HepG2 (cell line): ENCODE measurements around the gene TNFSF9. TPM values are rescaled to one million over a fixed set of nuclear protein-coding genes. Genes with fewer than 3 reads are reported as not detected.

Experiments
- ATAC-seq: fragments of 200-7000 bp; cut with Tn5 transposase; 3 replicates; pipeline ENCODE4 v1.9.1; 2020; ENCODE audit warnings: mild to moderate bottlenecking, moderate library complexity
- BruUV-seq: library from RNA; stranded (reverse); fragments of 400-500 nt; replicated peaks from 2 replicates; lab custom pipeline; 2021; lab: Mats Ljungman, UMichigan
- CTCF ChIA-PET: fragments of 300-600 bp; formaldehyde crosslinking; extraction: SDS; loops from one replicate; lab custom pipeline; 2021; ENCODE audit warnings: low total read pairs, inconsistent platforms, low intra/inter-chr PET ratio; lab: Yijun Ruan, JAX
- POLR2A ChIA-PET: fragments of 350-600 bp; sonication (Branson Sonifier 250); formaldehyde crosslinking; loops from one replicate; lab custom pipeline; 2020; ENCODE audit warnings: antibody characterized with exemption, inconsistent platforms; lab: Yijun Ruan, JAX
- DNase-seq: peaks from one replicate; pipeline ENCODE4 v3.0.0-alpha.2; 2015; ENCODE audit warnings: low spot score
- FAIRE-seq: peaks from 3 replicates; lab custom pipeline; 2011; peaks lifted over from hg19 to GRCh38; lab: Jason Lieb, UNC
- H2AFZ ChIP-seq: one replicate; pipeline ENCODE4 v1.6.1; 2011; ENCODE audit warnings: low read length, inconsistent platforms
- H3K27ac ChIP-seq: fragments of 300-600 bp; 3 replicates; pipeline ENCODE4 v1.8.0; 2011; ENCODE audit warnings: mixed run types, mild to moderate bottlenecking, mixed read lengths, low read length, inconsistent platforms; ENCODE audit not compliant: insufficient read depth; ENCODE audit errors: extremely low read length
- H3K27me3 ChIP-seq, 2 experiments: fragments of 200-600 bp in 1 of 2; 2 replicates in 1 of 2; 3 replicates in 1 of 2; pipeline versions ENCODE4 v1.6.0 to v1.8.0; 2011; ENCODE audit warnings: low read length in 2 of 2, mild to moderate bottlenecking in 2 of 2, moderate library complexity in 2 of 2, inconsistent platforms in 1 of 2; ENCODE audit not compliant: insufficient read depth in 2 of 2, control insufficient read depth in 1 of 2
- H3K36me3 ChIP-seq, 2 experiments: fragments of 200-600 bp in 1 of 2; replicated peaks in 1 of 2; 2 replicates in 1 of 2; 3 replicates in 1 of 2; pipeline versions ENCODE4 v1.5.1 to v1.8.0; 2011; ENCODE audit warnings: low read length in 2 of 2, inconsistent platforms in 1 of 2; ENCODE audit not compliant: insufficient read depth in 2 of 2, control insufficient read depth in 1 of 2
- H3K4me1 ChIP-seq: 2 replicates; pipeline ENCODE4 v1.5.1; 2012; ENCODE audit warnings: low read length, inconsistent platforms; ENCODE audit not compliant: insufficient read depth
- H3K4me2 ChIP-seq: 2 replicates; pipeline ENCODE4 v1.6.0; 2011; ENCODE audit warnings: low read depth, low read length, inconsistent platforms
- H3K4me3 ChIP-seq, 3 experiments: fragments of 200-600 bp in 1 of 3; sonication (generic), shearing (Covaris generic) in 1 of 3; replicated peaks in 1 of 3; 2 replicates each; pipeline ENCODE4 v1.5.1; 2011 to 2016; ENCODE audit warnings: low read length in 3 of 3, inconsistent platforms in 2 of 3, low read depth in 2 of 3, mild to moderate bottlenecking in 2 of 3, control low read depth in 1 of 3, mixed read lengths in 1 of 3; ENCODE audit not compliant: insufficient read depth in 1 of 3
- H3K79me2 ChIP-seq: one replicate; pipeline ENCODE4 v1.6.1; 2011; ENCODE audit warnings: low read length, inconsistent platforms; ENCODE audit not compliant: insufficient read depth
- H3K9ac ChIP-seq: 2 replicates; pipeline ENCODE4 v1.6.0; 2011; ENCODE audit warnings: mild to moderate bottlenecking, low read depth, low read length, inconsistent platforms; ENCODE audit not compliant: insufficient read depth
- H3K9me3 ChIP-seq: 2 replicates; pipeline ENCODE4 v1.5.1; 2012; ENCODE audit warnings: mild to moderate bottlenecking, low read length
- H4K20me1 ChIP-seq: 2 replicates; pipeline ENCODE4 v1.6.0; 2011; ENCODE audit warnings: inconsistent platforms, mild to moderate bottlenecking, low read length, moderate library complexity; ENCODE audit not compliant: insufficient read depth
- ETV6 ChIP-seq: sonication (generic); formaldehyde crosslinking; conservative IDR thresholded peaks from 2 replicates; pipeline ENCODE4 v1.4.0; 2020; ENCODE audit warnings: missing genetic modification reagents
- JDP2 ChIP-seq: sonication (generic); formaldehyde crosslinking; IDR thresholded peaks from 2 replicates; pipeline ENCODE4 v1.8.1; 2022; ENCODE audit warnings: missing genetic modification reagents, borderline replicate concordance
- JUND ChIP-seq: sonication (generic); formaldehyde crosslinking; IDR thresholded peaks from 2 replicates; pipeline ENCODE4 v1.8.0; 2022; ENCODE audit warnings: mild to moderate bottlenecking, missing genetic modification reagents
- NFATC3 ChIP-seq: sonication (generic); formaldehyde crosslinking; IDR thresholded peaks from 2 replicates; pipeline ENCODE4 v1.5.1; 2020; ENCODE audit warnings: mild to moderate bottlenecking, missing genetic modification reagents
- ZNF530 ChIP-seq: sonication (generic); formaldehyde crosslinking; IDR thresholded peaks from 2 replicates; pipeline ENCODE4 v1.5.0; 2020; ENCODE audit warnings: low read depth, mild to moderate bottlenecking, missing genetic modification reagents
- ZNF713 ChIP-seq: sonication (generic); formaldehyde crosslinking; IDR thresholded peaks from 2 replicates; pipeline ENCODE4 v1.4.0; 2020; ENCODE audit warnings: mild to moderate bottlenecking, missing genetic modification reagents
- WGBS: methylation state at CpG from one replicate; pipeline ENCODE4 v1.1.6; 2017; ENCODE audit warnings: low lambda C conversion rate; 5-methylcytosine and 5-hydroxymethylcytosine counted together
- in situ Hi-C: cut with HindIII; loops from 2 replicates; pipeline ENCODE4 v1.10.0; 2017; ENCODE audit warnings: low pct_unique_long_range_greater_than_20kb; ENCODE audit not compliant: extremely low pct_ligation_motif_present
- intact Hi-C: fragments of 100-400 bp; cut with micrococcal nuclease; formaldehyde crosslinking; loops from one replicate; pipeline ENCODE4 v1.10.0; 2022; ENCODE audit not compliant: unreplicated experiment
- polyA plus RNA-seq, 8 experiments: library from polyadenylated mRNA; depleted of rRNA in 3 of 8; stranded (reverse) in 7 of 8; unstranded in 1 of 8; fragments of >200 nt; fragmentation: Illumina TruSeq in 4 of 8; extraction: Trizol in 4 of 8; gene quantifications; 2 replicates each; pipeline versions ENCODE4 v1.2.1 to v1.2.3, GENCODE V29; 2011 to 2016; ENCODE audit warnings: low read depth in 4 of 8, missing spikeins in 1 of 8, mixed read lengths in 1 of 8; ENCODE audit not compliant: insufficient read depth in 1 of 8
- total RNA-seq, 5 experiments: library from RNA; depleted of rRNA; stranded (reverse); fragments of >200 nt; fragmentation: Illumina TruSeq; extraction: Trizol; gene quantifications; 2 replicates each; pipeline ENCODE4 v1.2.3, GENCODE V29; 2016; ENCODE audit warnings: low read depth in 1 of 5
- TF ChIP-seq, protein P1 (sequence below), 2 experiments: sonication (generic) in 1 of 2; formaldehyde crosslinking in 1 of 2; IDR thresholded peaks; 2 replicates each; pipeline versions ENCODE4 v1.5.1 to v1.6.1; 2011 to 2020; ENCODE audit warnings: borderline replicate concordance in 1 of 2, low read depth in 1 of 2, low read length in 1 of 2, mild to moderate bottlenecking in 1 of 2, missing genetic modification reagents in 1 of 2, moderate library complexity in 1 of 2
- TF ChIP-seq, protein P2 (sequence below): sonication (generic); formaldehyde crosslinking; IDR thresholded peaks from 2 replicates; pipeline ENCODE4; 2020; ENCODE audit warnings: missing genetic modification reagents, mild to moderate bottlenecking, borderline replicate concordance
- TF ChIP-seq, protein P3 (sequence below): sonication (generic); formaldehyde crosslinking; IDR thresholded peaks from 2 replicates; pipeline ENCODE4 v1.4.0; 2020; ENCODE audit warnings: missing genetic modification reagents, borderline replicate concordance
- TF ChIP-seq, protein P4 (sequence below): sonication (generic); formaldehyde crosslinking; IDR thresholded peaks from 2 replicates; pipeline ENCODE4 v1.5.1; 2020; ENCODE audit warnings: missing genetic modification reagents, mild to moderate bottlenecking, borderline replicate concordance

The TNFSF9 gene
- total and polyA plus RNA-seq, 2 of the 13 experiments (the other 11 are each of a cell fraction or from before 2014, with no cell fraction given): 1.0 to 1.8 TPM

DNA sequence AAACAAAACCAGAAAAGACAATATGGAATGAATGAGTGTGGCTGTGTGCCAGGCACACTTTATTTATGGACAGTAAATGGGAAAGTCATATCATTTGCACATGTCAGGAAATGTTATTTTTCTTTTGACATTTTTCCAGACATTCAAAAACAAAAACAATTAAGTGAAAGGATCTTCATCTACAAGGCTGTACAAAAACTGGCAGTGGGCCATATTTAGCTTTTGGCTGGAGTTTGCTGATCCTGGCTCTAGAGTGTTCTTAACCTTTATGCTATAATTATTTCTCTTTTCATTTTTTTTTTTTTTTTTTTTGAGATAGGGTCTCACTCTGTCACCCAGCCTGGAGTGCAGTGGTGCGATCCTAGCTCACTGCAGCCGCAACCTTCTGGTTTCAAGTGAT lies 6.5 kb upstream of the TNFSF9 start:
- Histone ChIP-seq H3K36me3 (no peaks in the 10 kb centered on the region), H4K20me1 (no peaks in the 10 kb centered on the region), H3K9me3 (no peaks in the 10 kb centered on the region), H3K79me2 (no peaks in the 10 kb centered on the region), H3K9ac (no peak overlapping the region), H3K27me3 (no peaks in the 10 kb centered on the region), H3K4me2 (no peak overlapping the region), H3K27ac (no peak overlapping the region), H3K4me3 (no peak overlapping the region), H3K4me1 (peaks cover 22% of the 10 kb centered on the region), H2AFZ (no peak overlapping the region)
- no peak for FAIRE-seq
- 61% methylated on average over 2 of the region's 2 CpGs for WGBS
- TF ChIP-seq ZNF713 (no peak), NFATC3 (CRISPR knock-in tag) (no peak), ZNF530 (CRISPR knock-in tag) (no peak), JDP2 (CRISPR knock-in tag) (no peak), ETV6 (CRISPR knock-in tag) (no peak), JUND (CRISPR knock-in tag) (no peak)
- TF ChIP-seq, protein P1, sequence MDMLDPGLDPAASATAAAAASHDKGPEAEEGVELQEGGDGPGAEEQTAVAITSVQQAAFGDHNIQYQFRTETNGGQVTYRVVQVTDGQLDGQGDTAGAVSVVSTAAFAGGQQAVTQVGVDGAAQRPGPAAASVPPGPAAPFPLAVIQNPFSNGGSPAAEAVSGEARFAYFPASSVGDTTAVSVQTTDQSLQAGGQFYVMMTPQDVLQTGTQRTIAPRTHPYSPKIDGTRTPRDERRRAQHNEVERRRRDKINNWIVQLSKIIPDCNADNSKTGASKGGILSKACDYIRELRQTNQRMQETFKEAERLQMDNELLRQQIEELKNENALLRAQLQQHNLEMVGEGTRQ (IDR thresholded peaks at IDR 0.05; ENCODE audit: low read depth, low read length): no peak
- TF ChIP-seq, protein P1 (CRISPR knock-in tag; IDR thresholded peaks at IDR 0.05; ENCODE audit: borderline replicate concordance): no peak
- TF ChIP-seq, protein P2, sequence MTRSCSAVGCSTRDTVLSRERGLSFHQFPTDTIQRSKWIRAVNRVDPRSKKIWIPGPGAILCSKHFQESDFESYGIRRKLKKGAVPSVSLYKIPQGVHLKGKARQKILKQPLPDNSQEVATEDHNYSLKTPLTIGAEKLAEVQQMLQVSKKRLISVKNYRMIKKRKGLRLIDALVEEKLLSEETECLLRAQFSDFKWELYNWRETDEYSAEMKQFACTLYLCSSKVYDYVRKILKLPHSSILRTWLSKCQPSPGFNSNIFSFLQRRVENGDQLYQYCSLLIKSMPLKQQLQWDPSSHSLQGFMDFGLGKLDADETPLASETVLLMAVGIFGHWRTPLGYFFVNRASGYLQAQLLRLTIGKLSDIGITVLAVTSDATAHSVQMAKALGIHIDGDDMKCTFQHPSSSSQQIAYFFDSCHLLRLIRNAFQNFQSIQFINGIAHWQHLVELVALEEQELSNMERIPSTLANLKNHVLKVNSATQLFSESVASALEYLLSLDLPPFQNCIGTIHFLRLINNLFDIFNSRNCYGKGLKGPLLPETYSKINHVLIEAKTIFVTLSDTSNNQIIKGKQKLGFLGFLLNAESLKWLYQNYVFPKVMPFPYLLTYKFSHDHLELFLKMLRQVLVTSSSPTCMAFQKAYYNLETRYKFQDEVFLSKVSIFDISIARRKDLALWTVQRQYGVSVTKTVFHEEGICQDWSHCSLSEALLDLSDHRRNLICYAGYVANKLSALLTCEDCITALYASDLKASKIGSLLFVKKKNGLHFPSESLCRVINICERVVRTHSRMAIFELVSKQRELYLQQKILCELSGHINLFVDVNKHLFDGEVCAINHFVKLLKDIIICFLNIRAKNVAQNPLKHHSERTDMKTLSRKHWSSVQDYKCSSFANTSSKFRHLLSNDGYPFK (CRISPR knock-in tag): no peak
- TF ChIP-seq, protein P3, sequence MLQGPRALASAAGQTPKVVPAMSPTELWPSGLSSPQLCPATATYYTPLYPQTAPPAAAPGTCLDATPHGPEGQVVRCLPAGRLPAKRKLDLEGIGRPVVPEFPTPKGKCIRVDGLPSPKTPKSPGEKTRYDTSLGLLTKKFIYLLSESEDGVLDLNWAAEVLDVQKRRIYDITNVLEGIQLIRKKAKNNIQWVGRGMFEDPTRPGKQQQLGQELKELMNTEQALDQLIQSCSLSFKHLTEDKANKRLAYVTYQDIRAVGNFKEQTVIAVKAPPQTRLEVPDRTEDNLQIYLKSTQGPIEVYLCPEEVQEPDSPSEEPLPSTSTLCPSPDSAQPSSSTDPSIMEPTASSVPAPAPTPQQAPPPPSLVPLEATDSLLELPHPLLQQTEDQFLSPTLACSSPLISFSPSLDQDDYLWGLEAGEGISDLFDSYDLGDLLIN (CRISPR knock-in tag): no peak
- TF ChIP-seq, protein P4, sequence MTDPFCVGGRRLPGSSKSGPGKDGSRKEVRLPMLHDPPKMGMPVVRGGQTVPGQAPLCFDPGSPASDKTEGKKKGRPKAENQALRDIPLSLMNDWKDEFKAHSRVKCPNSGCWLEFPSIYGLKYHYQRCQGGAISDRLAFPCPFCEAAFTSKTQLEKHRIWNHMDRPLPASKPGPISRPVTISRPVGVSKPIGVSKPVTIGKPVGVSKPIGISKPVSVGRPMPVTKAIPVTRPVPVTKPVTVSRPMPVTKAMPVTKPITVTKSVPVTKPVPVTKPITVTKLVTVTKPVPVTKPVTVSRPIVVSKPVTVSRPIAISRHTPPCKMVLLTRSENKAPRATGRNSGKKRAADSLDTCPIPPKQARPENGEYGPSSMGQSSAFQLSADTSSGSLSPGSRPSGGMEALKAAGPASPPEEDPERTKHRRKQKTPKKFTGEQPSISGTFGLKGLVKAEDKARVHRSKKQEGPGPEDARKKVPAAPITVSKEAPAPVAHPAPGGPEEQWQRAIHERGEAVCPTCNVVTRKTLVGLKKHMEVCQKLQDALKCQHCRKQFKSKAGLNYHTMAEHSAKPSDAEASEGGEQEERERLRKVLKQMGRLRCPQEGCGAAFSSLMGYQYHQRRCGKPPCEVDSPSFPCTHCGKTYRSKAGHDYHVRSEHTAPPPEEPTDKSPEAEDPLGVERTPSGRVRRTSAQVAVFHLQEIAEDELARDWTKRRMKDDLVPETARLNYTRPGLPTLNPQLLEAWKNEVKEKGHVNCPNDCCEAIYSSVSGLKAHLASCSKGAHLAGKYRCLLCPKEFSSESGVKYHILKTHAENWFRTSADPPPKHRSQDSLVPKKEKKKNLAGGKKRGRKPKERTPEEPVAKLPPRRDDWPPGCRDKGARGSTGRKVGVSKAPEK (CRISPR knock-in tag): no peak
- in situ Hi-C loops (no loop called here), intact Hi-C loops (no loop called here)
- ATAC-seq: no peak
- POLR2A ChIA-PET: no interaction called here
- CTCF ChIA-PET: no interaction called here
- DNase-seq: no peak
- no TSS peak for BruUV-seq
